Left renal pelvis (tissue), 4 donors: ENCODE measurements around the gene PLCL1. TPM values are rescaled to one million over a fixed set of nuclear protein-coding genes. Genes with fewer than 3 reads are reported as not detected.

ENCODE experiments used
- DNase-seq, 4 donors: peaks; one replicate each; pipeline ENCODE4 v3.0.0-alpha.2; 2013; ENCODE audit warnings: low read depth in 4 of 4, low spot score in 3 of 4
- polyA plus RNA-seq, 4 donors: library from polyadenylated mRNA; unstranded; fragments of 120-200 nt; gene quantifications; one replicate each; pipeline ENCODE4 v1.2.1, GENCODE V29; 2013; ENCODE audit not compliant: insufficient read length in 4 of 4

PLCL1 gene
- polyA plus RNA-seq, 4 donors: 14.9 to 23.4 (median 18.3) TPM

- no peak for DNase-seq
Measured at GRCh38 chr2:197946562-197946961, 142.2 kb downstream of the PLCL1 start.

GRCh38 chr2:197947219-197947757 lies 142.9 kb downstream of the PLCL1 start:
- DNase-seq: no peak

- DNase-seq: no peak
Measured at GRCh38 chr2:197949224-197949623, 144.8 kb downstream of the PLCL1 start.

GRCh38 chr2:197950006-197950405 lies 145.6 kb downstream of the PLCL1 start:
- no peak for DNase-seq

- DNase-seq: no peak
Measured at GRCh38 chr2:197950724-197951123, 146.3 kb downstream of the PLCL1 start.

GRCh38 chr2:197952540-197953202 lies 148.3 kb downstream of the PLCL1 start:
- DNase-seq: no peak

GRCh38 chr2:197954328-197954727 lies 149.9 kb downstream of the PLCL1 start:
- no peak for DNase-seq

- no peak for DNase-seq
Measured at GRCh38 chr2:197958592-197959150, 154.3 kb downstream of the PLCL1 start.

GRCh38 chr2:197959383-197959782 lies 155.0 kb downstream of the PLCL1 start:
- no peak for DNase-seq

GRCh38 chr2:197960786-197961185 lies 156.4 kb downstream of the PLCL1 start:
- no peak for DNase-seq

GRCh38 chr2:197964720-197965119 lies 160.3 kb downstream of the PLCL1 start:
- no peak for DNase-seq

GRCh38 chr2:197965756-197966155 lies 161.4 kb downstream of the PLCL1 start:
- DNase-seq: no peak

GRCh38 chr2:197969391-197969893 lies 165.0 kb downstream of the PLCL1 start:
- no peak for DNase-seq

GRCh38 chr2:197972061-197972460 lies 167.7 kb downstream of the PLCL1 start:
- DNase-seq: no peak

- no peak for DNase-seq
Measured at GRCh38 chr2:197972587-197972986, 168.2 kb downstream of the PLCL1 start.

- DNase-seq: no peak
Measured at GRCh38 chr2:197973772-197974171, 169.4 kb downstream of the PLCL1 start.

- no peak for DNase-seq
Measured at GRCh38 chr2:197975931-197976519, 171.6 kb downstream of the PLCL1 start.

GRCh38 chr2:197978971-197979370 lies 174.6 kb downstream of the PLCL1 start:
- DNase-seq: no peak

GRCh38 chr2:197982565-197982964 lies 178.2 kb downstream of the PLCL1 start:
- DNase-seq: no peak

GRCh38 chr2:197985029-197985638 lies 180.7 kb downstream of the PLCL1 start:
- no peak for DNase-seq

- no peak for DNase-seq
Measured at GRCh38 chr2:197986977-197987376, 182.6 kb downstream of the PLCL1 start.
